SK-N-SH (cell line): ENCODE data around the gene SYNJ2. TPM values are rescaled to one million over a fixed set of nuclear protein-coding genes. Genes with fewer than 3 reads are reported as not detected.

Experiments
- CTCF ChIA-PET: fragments of 300-600, 350-600 bp; formaldehyde crosslinking; extraction: SDS; loops from one replicate; lab custom pipeline; 2021; lab: Yijun Ruan, JAX
- POLR2A ChIA-PET: fragments of 350-600 bp; sonication (Branson Sonifier 250); formaldehyde crosslinking; extraction: SDS; loops from one replicate; lab custom pipeline; 2020; ENCODE audit warnings: antibody characterized with exemption, inconsistent platforms; lab: Yijun Ruan, JAX
- DNase-seq: peaks from one replicate; pipeline ENCODE4 v3.0.0; 2012
- H2AFZ ChIP-seq: fragments of 200-600 bp; sonication (generic); 2 replicates; pipeline ENCODE4 v1.8.1; 2016; ENCODE audit warnings: antibody characterized with exemption, mild to moderate bottlenecking, low read depth
- H3F3A ChIP-seq: fragments of 200-600 bp; sonication (generic); replicated peaks from 2 replicates; pipeline ENCODE3; 2016; ENCODE audit warnings: antibody characterized with exemption, mild to moderate bottlenecking; ENCODE audit not compliant: insufficient read depth
- H3K27ac ChIP-seq, 2 experiments: fragments of 200-500 bp in 1 of 2; fragments of 200-600 bp in 1 of 2; sonication (Bioruptor generic) in 1 of 2; sonication (generic), shearing (Covaris generic) in 1 of 2; 2 replicates each; pipeline versions ENCODE4 v1.5.1 to v1.6.1; 2014 to 2016; ENCODE audit warnings: low read depth in 2 of 2, inconsistent platforms in 1 of 2, low read length in 1 of 2, mild to moderate bottlenecking in 1 of 2, mixed read lengths in 1 of 2
- H3K27me3 ChIP-seq: fragments of 200-600 bp; sonication (generic), shearing (Covaris generic); 2 replicates; pipeline ENCODE4 v1.6.1; 2016; ENCODE audit warnings: mixed run types; ENCODE audit not compliant: insufficient read depth
- H3K36me3 ChIP-seq, 2 experiments: fragments of 200-500 bp in 1 of 2; fragments of 200-600 bp in 1 of 2; sonication (Bioruptor generic) in 1 of 2; sonication (generic) in 1 of 2; replicated peaks in 1 of 2; 2 replicates each; pipeline versions ENCODE3 to v1.5.1; 2014 to 2016; ENCODE audit warnings: low read length in 1 of 2, mild to moderate bottlenecking in 1 of 2; ENCODE audit not compliant: insufficient read depth in 2 of 2, control insufficient read depth in 1 of 2
- H3K4me1 ChIP-seq, 2 experiments: fragments of 200-500 bp in 1 of 2; fragments of 200-600 bp in 1 of 2; sonication (Bioruptor generic) in 1 of 2; sonication (generic), shearing (Covaris generic) in 1 of 2; 2 replicates each; pipeline versions ENCODE4 v1.5.1 to v1.6.1; 2014 to 2016; ENCODE audit warnings: low read depth in 1 of 2, low read length in 1 of 2, mixed run types in 1 of 2; ENCODE audit not compliant: insufficient read depth in 2 of 2, control insufficient read depth in 1 of 2
- H3K4me2 ChIP-seq: fragments of 200-600 bp; sonication (generic), shearing (Covaris generic); 2 replicates; pipeline ENCODE4 v1.6.1; 2017; ENCODE audit warnings: mixed run types
- H3K4me3 ChIP-seq, 2 experiments: fragments of 200-500 bp in 1 of 2; fragments of 200-600 bp in 1 of 2; sonication (Bioruptor generic) in 1 of 2; sonication (generic), shearing (Covaris generic) in 1 of 2; 2 replicates each; pipeline versions ENCODE4 v1.5.1 to v1.8.1; 2014 to 2016; ENCODE audit warnings: low read depth in 2 of 2, inconsistent platforms in 1 of 2, low read length in 1 of 2, mild to moderate bottlenecking in 1 of 2, mixed read lengths in 1 of 2, moderate library complexity in 1 of 2
- H3K79me2 ChIP-seq: fragments of 200-600 bp; sonication (generic); 2 replicates; pipeline ENCODE4 v1.8.1; 2017; ENCODE audit warnings: mild to moderate bottlenecking; ENCODE audit not compliant: insufficient read depth
- H3K9ac ChIP-seq: fragments of 200-600 bp; sonication (generic); 2 replicates; pipeline ENCODE4 v1.6.1; 2017; ENCODE audit warnings: mixed run types
- H3K9me2 ChIP-seq: fragments of 200-600 bp; sonication (generic); 2 replicates; pipeline ENCODE4 v1.6.1; 2017; ENCODE audit warnings: mixed run types
- H3K9me3 ChIP-seq: fragments of 200-600 bp; sonication (generic); 2 replicates; pipeline ENCODE4 v1.6.1; 2017; ENCODE audit warnings: mixed run types, mild to moderate bottlenecking, moderate library complexity
- H4K20me1 ChIP-seq: fragments of 200-600 bp; sonication (generic); 2 replicates; pipeline ENCODE4 v1.6.1; 2017; ENCODE audit warnings: mild to moderate bottlenecking, mixed run types; ENCODE audit not compliant: insufficient read depth
- EP300 ChIP-seq, 2 experiments: IDR thresholded peaks; 2 replicates each; pipeline versions ENCODE4 v1.4.0 to v1.6.1; 2012; ENCODE audit warnings: borderline replicate concordance in 1 of 2, low read depth in 1 of 2, low read length in 1 of 2
- EZH2phosphoT487 ChIP-seq: fragments of 200-600 bp; sonication (generic); IDR thresholded peaks from 2 replicates; pipeline ENCODE4 v1.6.1; 2017; ENCODE audit warnings: low read depth, mixed run types, mild to moderate bottlenecking, antibody characterized with exemption, moderate library complexity, borderline replicate concordance
- FOSL2 ChIP-seq: IDR thresholded peaks from 2 replicates; pipeline ENCODE4 v1.4.0; 2012; ENCODE audit warnings: low read depth, mild to moderate bottlenecking, moderate library complexity, borderline replicate concordance
- FOXJ3 ChIP-seq: sonication (generic); formaldehyde crosslinking; IDR thresholded peaks from 2 replicates; pipeline ENCODE4 v1.5.1; 2020; ENCODE audit warnings: mild to moderate bottlenecking, missing genetic modification reagents
- FOXM1 ChIP-seq: IDR thresholded peaks from 2 replicates; pipeline ENCODE4 v1.4.0; 2012; ENCODE audit warnings: low read depth, mild to moderate bottlenecking
- GABPA ChIP-seq: IDR thresholded peaks from 2 replicates; pipeline ENCODE4 v1.4.0; 2012; ENCODE audit warnings: low read depth, mild to moderate bottlenecking
- NRF1 ChIP-seq: IDR thresholded peaks from 2 replicates; pipeline ENCODE4 v1.6.1; 2012; ENCODE audit warnings: low read depth, mild to moderate bottlenecking, low read length
- RFX5 ChIP-seq: IDR thresholded peaks from 2 replicates; pipeline ENCODE4 v1.6.1; 2012; ENCODE audit warnings: mild to moderate bottlenecking, improper control_type of control experiment, low read length
- SIN3A ChIP-seq: IDR thresholded peaks from 2 replicates; pipeline ENCODE4 v1.6.1; 2012; ENCODE audit warnings: low read depth, mild to moderate bottlenecking, low read length, moderate library complexity, borderline replicate concordance
- SMC3 ChIP-seq: IDR thresholded peaks from 2 replicates; pipeline ENCODE4 v1.6.1; 2012; ENCODE audit warnings: low read depth, low read length, improper control_type of control experiment
- TEAD4 ChIP-seq: IDR thresholded peaks from 2 replicates; pipeline ENCODE4 v1.4.0; 2012; ENCODE audit warnings: mild to moderate bottlenecking, borderline replicate concordance; ENCODE audit not compliant: insufficient read depth
- WGBS: methylation state at CpG from one replicate; pipeline ENCODE4 v1.1.6; 2017; ENCODE audit warnings: low lambda C conversion rate; 5-methylcytosine and 5-hydroxymethylcytosine counted together
- polyA plus RNA-seq, 3 experiments: library from polyadenylated mRNA; depleted of rRNA; stranded (reverse); fragments of >200 nt; gene quantifications; 2 replicates each; pipeline ENCODE4 v1.2.3, GENCODE V29; 2012
- TF ChIP-seq, protein P1 (sequence below): IDR thresholded peaks from 2 replicates; pipeline ENCODE4 v1.4.0; 2012; ENCODE audit warnings: low read depth
- TF ChIP-seq, protein P2 (sequence below): IDR thresholded peaks from 2 replicates; pipeline ENCODE4 v1.6.1; 2012; ENCODE audit warnings: mild to moderate bottlenecking, low read depth, low read length, moderate library complexity
- TF ChIP-seq, protein P3 (sequence below): fragments of 200-600 bp; sonication (generic); IDR thresholded peaks from 2 replicates; pipeline ENCODE4 v1.6.1; 2017; ENCODE audit warnings: antibody characterized with exemption, mild to moderate bottlenecking, moderate library complexity

The SYNJ2 gene
- polyA plus RNA-seq, 1 of the 3 experiments (the other 2 are of a cell fraction) = 40.0 TPM

DNA sequence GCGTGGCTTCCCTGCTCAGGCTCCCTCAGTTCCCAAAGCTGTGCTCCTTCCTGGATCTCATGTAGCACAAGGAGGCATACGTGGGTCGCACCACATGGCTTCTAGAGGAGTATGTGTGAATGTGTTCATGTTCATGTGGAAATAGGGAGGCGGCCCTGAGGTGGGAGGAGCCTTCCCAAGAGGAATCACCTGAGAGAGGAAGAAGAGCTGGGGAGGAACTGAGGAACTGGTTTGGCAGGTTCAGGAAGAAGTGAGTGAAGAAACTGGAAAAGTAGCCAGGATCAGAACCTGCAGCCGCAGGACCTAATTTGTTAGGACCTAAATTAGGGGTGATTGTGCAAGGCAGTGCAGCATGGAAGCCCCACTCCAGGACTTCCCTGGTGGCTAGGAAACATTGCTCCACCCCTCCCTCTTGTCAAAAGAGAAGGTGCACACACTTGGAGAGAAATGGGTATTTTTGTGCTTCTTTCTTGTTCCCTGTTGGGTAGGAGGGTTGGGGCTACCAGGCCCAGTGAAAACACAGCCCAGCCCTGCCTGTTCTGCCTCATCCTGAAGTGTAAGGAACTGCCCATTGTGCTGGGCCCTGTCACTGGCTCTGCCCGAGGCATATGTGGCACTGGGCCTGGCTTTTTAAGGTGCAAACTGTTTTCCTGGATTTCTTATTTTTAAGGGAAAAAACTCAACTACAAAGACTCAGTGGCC, 20.7 kb downstream of the SYNJ2 start:
- Histone ChIP-seq H3K27ac (peak overlapping the region in 1 of 2 experiments; percentile 90; a peak in 2 of 4 replicates), H2AFZ (no peak overlapping the region), H3K27me3 (no peaks in the 10 kb centered on the region), H3K9me2 (no peaks in the 10 kb centered on the region), H4K20me1 (peaks cover 10% of the 10 kb centered on the region), H3K79me2 (peaks cover 99% of the 10 kb centered on the region), H3K4me2 (peak overlapping the region; percentile 25; the same call in 1 of the 2 replicates), H3K4me3 (no peak overlapping the region), H3K36me3 (peaks cover 0 to 10% of the 10 kb centered on the region in 2 experiments), H3K9ac (peak overlapping the region; percentile 42; the same call in 1 of the 2 replicates), H3K4me1 (peaks cover 19 to 22% of the 10 kb centered on the region in 2 experiments; a peak in 3 of 4 replicates), H3K9me3 (no peaks in the 10 kb centered on the region), H3F3A (peaks cover 20% of the 10 kb centered on the region)
- 96% methylated on average over 5 of the region's 6 CpGs for WGBS
- ChIA-PET POLR2A (no interaction called here), CTCF (no interaction called here)
- TF ChIP-seq SIN3A = no peak
- TF ChIP-seq RFX5 = no peak
- TF ChIP-seq NRF1 = no peak
- TF ChIP-seq, protein P1, sequence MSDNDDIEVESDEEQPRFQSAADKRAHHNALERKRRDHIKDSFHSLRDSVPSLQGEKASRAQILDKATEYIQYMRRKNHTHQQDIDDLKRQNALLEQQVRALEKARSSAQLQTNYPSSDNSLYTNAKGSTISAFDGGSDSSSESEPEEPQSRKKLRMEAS = no peak
- no peak for TF ChIP-seq GABPA
- TF ChIP-seq TEAD4 = no peak
- TF ChIP-seq, protein P2, sequence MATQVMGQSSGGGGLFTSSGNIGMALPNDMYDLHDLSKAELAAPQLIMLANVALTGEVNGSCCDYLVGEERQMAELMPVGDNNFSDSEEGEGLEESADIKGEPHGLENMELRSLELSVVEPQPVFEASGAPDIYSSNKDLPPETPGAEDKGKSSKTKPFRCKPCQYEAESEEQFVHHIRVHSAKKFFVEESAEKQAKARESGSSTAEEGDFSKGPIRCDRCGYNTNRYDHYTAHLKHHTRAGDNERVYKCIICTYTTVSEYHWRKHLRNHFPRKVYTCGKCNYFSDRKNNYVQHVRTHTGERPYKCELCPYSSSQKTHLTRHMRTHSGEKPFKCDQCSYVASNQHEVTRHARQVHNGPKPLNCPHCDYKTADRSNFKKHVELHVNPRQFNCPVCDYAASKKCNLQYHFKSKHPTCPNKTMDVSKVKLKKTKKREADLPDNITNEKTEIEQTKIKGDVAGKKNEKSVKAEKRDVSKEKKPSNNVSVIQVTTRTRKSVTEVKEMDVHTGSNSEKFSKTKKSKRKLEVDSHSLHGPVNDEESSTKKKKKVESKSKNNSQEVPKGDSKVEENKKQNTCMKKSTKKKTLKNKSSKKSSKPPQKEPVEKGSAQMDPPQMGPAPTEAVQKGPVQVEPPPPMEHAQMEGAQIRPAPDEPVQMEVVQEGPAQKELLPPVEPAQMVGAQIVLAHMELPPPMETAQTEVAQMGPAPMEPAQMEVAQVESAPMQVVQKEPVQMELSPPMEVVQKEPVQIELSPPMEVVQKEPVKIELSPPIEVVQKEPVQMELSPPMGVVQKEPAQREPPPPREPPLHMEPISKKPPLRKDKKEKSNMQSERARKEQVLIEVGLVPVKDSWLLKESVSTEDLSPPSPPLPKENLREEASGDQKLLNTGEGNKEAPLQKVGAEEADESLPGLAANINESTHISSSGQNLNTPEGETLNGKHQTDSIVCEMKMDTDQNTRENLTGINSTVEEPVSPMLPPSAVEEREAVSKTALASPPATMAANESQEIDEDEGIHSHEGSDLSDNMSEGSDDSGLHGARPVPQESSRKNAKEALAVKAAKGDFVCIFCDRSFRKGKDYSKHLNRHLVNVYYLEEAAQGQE = no peak
- no peak for TF ChIP-seq FOXM1
- TF ChIP-seq SMC3 = no peak
- no peak for TF ChIP-seq FOSL2
- no peak for TF ChIP-seq FOXJ3 (CRISPR knock-in tag)
- no peak for TF ChIP-seq EZH2phosphoT487
- TF ChIP-seq EP300 (IDR thresholded peaks at IDR 0.05; ENCODE audit: borderline replicate concordance in 1 of 2, low read depth in 1 of 2, low read length in 1 of 2) = no peak
- TF ChIP-seq, protein P3, sequence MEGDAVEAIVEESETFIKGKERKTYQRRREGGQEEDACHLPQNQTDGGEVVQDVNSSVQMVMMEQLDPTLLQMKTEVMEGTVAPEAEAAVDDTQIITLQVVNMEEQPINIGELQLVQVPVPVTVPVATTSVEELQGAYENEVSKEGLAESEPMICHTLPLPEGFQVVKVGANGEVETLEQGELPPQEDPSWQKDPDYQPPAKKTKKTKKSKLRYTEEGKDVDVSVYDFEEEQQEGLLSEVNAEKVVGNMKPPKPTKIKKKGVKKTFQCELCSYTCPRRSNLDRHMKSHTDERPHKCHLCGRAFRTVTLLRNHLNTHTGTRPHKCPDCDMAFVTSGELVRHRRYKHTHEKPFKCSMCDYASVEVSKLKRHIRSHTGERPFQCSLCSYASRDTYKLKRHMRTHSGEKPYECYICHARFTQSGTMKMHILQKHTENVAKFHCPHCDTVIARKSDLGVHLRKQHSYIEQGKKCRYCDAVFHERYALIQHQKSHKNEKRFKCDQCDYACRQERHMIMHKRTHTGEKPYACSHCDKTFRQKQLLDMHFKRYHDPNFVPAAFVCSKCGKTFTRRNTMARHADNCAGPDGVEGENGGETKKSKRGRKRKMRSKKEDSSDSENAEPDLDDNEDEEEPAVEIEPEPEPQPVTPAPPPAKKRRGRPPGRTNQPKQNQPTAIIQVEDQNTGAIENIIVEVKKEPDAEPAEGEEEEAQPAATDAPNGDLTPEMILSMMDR = no peak
- DNase-seq = no peak
